IPS-NIHi11 (cell line): ENCODE data around the gene DDX59.

ENCODE experiments used
- DNase-seq: peaks from one replicate; pipeline ENCODE4 v3.0.0; 2012; ENCODE audit warnings: mixed read lengths, low spot score

DDX59 gene

DNA sequence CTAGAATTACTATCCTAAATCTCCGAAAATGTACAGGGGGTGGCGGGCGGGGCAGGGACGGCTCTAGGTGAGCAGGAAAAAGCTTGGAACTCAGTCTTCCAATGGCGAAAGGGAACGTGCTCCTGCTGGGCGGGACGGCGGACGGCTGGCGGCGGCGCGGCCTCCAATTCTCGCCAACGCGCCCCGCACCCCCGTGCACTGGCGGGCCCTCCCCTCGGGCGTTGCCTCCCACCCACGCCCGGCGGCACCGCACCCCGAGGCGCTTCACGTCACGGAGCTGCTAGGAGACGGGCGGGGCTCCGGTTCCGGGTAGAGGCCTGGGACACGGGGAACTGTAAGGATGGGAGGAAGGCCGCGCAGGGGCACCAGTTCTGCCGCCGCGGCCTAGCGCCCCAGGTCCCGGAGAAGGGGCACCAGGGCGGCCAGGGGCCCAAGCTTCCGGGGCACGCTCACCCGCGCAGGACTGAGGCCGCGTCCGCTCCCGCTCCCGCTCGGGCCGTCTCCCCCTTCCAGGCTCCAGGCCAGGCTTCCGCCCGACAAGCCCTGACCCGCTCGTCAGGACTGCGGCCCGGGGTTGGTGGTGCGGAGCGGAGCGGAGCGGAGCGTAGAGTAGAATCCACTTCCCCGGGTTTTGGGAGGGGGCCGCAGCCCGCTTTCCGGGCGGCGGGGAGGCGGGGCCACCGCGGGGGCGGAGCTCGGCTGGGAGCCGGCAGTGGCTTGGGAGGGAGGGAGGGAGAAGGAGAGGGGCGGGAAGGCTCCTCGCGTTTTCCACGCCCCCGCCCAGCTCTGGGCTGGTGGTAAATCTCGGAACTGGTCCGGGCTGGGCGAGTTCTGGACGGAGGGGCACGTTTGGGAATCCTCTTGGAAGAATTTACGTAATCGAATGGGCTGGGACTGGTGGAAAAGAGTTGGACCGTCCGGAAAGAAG is at the start of gene DDX59:
TSS of gene DDX59 (minus strand) at position 594 of the 928 bp plus-strand sequence. CDS start 3,167 bp downstream, outside the sequence.
- DNase-seq, result peak; percentile 95

DNA sequence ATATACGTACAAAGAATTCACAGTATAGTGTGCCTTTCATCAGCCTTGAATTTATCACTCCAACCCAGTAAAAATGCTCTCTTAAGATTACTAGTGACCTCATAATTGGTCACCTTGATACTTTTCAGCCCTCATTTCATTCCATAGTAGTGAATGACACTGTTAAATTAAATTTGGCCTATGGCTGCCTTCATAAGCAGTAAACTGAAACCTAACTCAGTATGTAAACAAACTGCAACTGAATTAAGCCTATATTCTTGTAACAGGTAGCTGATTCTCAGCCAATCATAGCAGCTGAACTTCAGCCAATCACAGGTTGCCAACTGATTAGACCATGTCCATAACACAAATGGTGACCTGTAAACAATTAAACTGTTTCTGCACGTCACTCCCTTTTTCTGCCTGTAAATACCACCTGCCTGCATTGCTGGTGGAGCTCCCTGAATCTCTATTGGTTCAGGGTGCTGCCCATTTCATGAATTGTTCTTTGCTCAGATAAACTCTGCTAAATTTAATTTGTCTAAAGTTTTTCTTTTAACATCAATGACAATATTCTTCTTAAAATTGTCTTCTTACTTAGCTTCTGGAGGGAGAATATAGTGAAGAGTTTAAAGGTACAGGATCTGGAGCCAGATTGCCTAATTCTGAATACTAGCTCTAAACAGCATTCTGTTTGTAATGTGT is 44.9 kb upstream of the DDX59 start:
- DNase-seq, result no peak

GRCh38 chr1:200710166-200710565 is 40.5 kb upstream of the DDX59 start:
- DNase-seq, result no peak

GRCh38 chr1:200708769-200709168 is 39.1 kb upstream of the DDX59 start:
- DNase-seq, result no peak

GRCh38 chr1:200708161-200708560 is 38.5 kb upstream of the DDX59 start:
- DNase-seq, result no peak

DNA sequence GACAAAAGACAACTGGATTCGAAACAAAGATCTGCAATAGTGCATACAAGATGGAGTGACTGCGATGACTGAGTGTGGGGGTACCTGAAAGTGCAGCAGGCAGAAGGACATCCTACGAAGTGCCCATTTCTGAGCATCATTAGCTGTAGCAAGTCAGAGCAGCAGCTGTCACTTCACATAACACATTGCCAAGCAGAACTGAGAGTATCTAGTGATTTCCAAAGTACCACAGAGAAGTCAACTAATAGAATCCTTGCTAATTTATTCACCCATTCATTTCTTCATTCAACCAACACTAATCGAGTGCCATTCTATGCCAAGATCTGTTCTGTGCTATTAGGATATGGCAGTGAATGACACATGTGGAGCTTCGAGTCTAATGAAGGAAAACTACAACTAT is 37.4 kb upstream of the DDX59 start:
- DNase-seq, result no peak

DNA sequence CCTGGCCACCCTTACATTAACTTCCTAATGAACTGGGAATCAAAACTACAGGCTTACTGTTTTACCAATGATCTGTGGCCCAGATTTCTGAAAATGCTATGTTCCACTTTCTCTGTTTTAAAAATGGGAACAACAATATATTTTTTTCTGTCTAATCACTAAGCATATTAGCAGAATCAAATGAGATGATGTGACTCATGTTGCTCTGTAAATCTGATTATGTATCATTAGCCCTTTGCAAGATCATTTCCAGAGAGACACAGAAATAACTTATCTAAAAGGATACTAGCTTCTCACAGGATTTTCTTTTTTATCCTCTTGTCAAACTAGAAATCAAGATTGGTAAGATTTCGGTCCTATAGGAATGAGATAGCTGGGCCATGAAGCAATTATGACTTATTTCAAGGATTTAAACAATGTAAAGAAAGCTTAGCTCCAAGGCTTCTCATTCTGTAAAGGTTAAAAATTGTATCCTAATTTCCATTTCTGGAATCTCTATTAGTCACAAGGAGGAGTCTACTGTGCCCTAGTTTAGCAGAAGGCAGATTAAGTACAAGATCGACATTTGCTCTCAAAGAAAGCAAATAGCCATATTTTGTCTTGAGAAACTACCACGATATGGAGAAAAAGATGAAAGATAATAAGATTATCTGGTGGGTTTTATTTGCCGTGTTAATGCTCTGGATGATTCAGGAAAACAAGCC is 36.6 kb upstream of the DDX59 start:
- no peak for DNase-seq

- no peak for DNase-seq
These were observed 35.3 kb upstream of the DDX59 start for GRCh38 chr1:200704986-200705500.

GRCh38 chr1:200699871-200700270 is 30.2 kb upstream of the DDX59 start:
- DNase-seq, result peak; percentile 44

GRCh38 chr1:200694738-200695137 is 25.0 kb upstream of the DDX59 start:
- DNase-seq, result no peak

DNA sequence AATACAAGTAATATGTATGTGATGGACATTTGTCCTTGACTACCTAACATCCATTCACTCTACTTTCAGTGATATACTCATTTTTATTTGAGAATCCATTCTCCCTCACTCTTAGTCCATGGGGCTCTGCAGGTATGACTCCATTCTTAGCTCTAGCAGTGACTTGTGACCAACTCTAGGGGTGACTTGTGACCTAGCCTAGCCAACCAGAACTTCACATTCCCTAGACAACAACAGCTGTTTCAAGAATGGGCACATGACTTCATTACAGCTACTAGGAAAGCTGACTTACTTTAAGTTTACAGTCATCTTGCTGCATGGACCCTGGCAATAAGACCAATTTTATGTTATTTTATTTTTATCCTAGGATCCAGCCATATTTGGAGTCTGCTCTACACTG is 23.6 kb upstream of the DDX59 start:
- no peak for DNase-seq

- DNase-seq, result no peak
These were observed 22.6 kb upstream of the DDX59 start for GRCh38 chr1:200692316-200692715.

DNA sequence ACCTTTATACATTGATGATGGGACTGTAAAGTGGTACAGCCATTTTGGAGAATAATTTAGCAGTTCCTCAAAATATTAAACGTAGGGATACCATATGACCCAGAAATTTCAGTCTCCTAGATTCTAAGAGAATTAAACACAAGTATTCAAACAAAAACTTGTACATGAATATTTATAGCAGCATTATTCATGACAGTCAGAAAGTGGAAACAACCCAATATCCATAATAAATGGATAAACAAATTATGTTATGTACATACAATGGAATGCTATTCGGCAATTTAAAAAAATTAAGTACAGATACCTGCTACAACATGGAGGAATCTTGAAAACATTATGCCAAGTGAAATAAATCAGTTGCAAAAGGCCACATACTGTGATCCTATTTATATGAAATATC is 16.9 kb upstream of the DDX59 start:
- DNase-seq, result no peak

DNA sequence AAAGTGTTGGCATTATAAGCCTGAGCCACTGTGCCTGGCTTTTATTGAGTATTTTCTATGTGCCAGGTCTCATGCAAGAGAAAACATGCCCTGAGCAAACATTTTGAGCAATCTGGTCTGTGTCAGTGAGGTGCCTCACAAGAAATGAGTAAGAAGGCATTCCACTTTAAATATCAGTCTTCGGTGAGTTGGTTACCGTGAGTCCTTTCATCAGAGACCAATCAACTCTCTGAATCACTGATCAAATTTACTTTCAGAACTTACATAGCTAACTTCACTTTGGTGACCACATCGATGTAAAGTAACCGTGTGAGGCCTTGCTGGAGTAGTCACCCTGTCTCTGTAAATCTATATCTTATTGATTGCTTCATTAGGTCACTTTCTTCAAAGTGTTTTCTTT is 14.3 kb upstream of the DDX59 start:
- DNase-seq, result no peak

- DNase-seq, result no peak
These were observed 13.6 kb upstream of the DDX59 start for GRCh38 chr1:200683298-200683697.

DNA sequence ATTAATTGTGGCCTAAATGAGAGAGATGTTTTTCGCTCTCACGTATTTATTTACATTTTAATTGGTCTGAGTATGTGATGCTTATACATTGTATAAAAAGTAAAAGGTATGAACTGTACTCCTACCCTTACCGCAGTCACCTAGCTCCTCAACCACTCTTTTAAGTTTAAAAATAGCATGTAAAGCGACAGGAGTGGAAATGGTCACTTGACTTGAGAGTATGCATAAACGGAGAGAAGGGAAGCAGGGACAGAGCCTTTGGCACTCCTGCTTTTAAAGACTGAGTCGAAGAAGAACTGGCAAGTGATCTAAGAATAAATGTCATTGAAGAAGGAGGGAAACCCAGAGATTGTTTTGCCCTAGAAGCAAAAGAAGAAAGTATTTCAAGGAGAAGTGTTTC is 11.5 kb upstream of the DDX59 start:
- no peak for DNase-seq

GRCh38 chr1:200676829-200677228 is 7.1 kb upstream of the DDX59 start:
- no peak for DNase-seq

DNA sequence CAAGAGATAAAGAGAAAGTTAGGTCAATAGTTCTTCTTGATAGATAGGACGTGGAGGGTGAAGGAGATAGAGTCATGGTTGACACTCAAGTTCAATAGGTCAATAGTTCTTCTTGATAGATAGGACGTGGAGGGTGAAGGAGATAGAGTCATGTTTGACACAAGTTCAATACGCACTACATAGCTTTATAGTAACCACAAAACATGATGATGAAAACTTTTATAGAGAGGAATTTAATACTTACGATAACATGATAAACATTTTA is 5.8 kb upstream of the DDX59 start:
- DNase-seq, result no peak

DNA sequence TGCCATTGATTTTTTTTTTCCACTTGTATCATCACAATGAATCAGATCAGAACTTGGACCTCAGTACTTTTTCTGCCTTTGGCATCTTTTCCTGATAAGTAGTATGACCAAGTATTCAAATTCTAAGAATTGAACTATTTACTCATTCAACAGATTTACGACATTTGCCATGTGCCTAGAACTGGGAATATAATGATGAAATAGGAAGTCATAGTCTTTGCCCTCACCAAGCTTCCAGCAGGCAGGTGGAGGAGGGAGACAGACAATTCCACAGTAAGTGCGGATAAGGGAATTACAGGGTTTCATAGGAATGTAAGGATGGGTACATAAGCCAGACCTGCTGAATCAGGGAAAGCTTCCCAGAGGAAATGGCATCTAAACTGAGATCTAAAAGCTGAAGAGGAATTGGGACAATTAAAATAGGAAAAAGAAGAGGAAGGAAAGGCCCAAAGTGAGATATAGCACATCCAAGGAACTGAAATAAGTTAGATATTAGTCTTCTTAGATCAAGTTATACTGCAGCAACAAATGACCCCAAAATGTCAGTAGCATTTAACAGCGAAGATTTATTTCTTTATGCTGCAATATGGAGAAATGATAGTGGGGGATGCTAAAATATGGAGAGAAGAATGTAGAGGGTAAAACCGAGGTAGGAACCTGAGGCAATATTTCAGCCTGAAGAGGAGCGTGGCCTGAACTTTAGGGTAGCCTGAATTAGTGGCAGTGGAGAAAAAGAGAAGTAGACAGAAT is 5.3 kb upstream of the DDX59 start:
- DNase-seq, result no peak

DNA sequence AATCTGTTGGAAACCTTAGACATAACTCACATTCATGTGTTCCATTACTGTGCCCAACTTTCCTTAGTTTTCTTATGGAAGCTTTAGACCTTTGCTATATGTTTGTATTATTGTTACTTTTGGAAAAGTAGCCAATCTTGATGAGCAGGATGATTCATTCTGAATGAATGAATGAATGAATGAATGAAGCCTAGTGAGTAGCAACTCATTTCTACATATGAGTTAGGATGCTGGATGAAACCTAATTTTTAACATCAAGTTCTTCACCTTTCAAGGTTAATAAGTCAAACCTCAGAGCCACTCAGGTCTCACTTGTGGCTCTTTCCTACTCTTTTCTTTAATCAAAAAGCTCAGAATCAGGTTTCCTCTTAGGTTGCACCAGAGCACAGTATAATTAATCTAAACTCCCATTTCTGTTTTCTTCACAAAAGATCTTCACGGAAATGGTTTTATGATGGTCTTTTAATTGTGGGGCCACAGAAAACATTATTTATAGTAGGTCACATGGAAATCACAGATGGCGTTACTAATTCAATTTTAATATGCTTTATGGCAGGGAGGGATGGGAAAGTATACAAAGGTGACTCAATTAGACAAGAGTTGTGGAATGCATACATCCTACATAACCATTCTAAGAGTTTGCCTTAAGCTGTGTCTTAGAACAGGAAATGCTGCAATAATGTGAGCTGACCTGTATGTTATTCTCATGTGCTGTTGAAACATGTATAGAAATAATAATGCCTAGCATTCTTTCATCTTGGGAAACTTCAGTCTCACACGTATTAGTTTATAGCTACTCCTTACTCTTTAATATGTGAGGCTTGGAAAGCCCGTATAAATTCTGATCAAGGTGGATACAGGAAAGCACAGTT is 4.5 kb upstream of the DDX59 start:
- DNase-seq, result no peak

DNA sequence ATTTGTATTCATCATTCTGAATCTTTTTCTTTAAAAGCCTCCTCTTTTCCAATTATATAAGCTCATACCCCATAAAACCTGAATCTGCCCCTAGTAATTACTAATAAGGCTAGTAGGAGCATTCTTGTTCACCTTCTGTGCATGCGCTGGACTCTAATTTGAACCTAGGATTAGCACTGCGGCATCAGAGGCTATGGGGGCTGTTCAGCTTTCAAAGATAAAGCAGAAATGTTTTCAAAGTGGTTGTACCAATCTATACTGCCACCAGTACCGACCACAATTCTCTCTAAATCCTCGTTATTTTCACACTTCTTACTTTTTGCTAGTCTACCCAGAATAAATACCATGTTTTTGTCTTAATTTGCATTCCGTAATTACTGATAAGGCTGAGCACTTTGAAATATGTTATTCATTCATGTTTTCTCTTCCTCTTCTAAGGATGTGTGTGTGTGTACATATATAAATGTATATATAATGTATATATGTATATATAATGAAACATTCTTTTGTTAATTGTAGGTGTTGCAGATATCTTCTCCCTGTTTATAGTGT is 1.6 kb upstream of the DDX59 start:
- no peak for DNase-seq
